HG03097 (cell line): ENCODE measurements around the gene KPNA4.
"Not testable (repeated sequence)": the region's sequence is repeated elsewhere in the genome, so short reads cannot be mapped to it uniquely, and the experiment has no call there.

ENCODE experiments used
- ATAC-seq: cut with Tn5 transposase; IDR thresholded peaks from one replicate; pipeline ENCODE4 v1.9.1; 2021; ENCODE audit not compliant: unreplicated experiment, low FRiP score

Gene KPNA4

GRCh38 chr3:160458151-160458550 lies 107.2 kb downstream of the KPNA4 start:
- ATAC-seq, result no peak

DNA sequence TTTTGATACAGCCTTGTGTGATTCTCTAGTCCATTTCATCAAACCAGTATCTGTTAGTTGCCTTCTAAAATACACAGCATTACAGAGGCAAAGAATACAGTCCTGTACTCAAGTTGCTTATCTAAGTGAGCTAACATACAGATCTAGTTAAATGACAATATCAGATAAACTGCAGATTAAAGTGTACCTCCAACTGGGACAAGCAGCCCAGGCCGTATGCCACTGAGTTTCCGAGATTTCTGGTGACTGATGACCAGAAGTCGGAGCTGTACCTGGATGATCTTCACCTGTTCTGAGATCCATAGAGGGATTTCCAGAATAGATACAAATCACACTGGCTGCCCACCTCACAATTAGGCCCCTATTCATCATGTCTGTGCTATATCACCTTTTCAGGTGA lies 109.5 kb downstream of the KPNA4 start:
- ATAC-seq, result no peak

DNA sequence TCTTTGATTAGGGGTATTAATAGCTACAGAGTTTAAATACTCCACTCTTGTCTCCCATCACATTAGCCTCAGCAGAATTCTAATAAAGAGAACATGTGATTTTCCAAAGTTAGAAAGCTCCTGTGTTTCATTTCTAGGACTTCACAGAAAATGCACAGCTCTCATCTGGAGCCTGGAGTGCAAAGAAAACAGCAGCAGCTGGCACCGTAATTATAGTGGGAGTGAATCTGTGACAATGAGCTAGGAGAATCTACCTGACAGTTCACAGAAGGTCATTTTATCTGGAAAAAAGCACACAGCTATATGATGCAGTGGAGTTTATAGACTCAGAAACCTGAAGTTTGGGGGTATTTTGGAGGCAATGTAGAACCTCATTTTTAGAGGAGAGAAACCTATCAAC lies 110.4 kb downstream of the KPNA4 start:
- no peak for ATAC-seq

- not testable (repeated sequence) for ATAC-seq
Observed at GRCh38 chr3:160452251-160452650, 113.1 kb downstream of the KPNA4 start.

- no peak for ATAC-seq
Observed at GRCh38 chr3:160451602-160452001, 113.8 kb downstream of the KPNA4 start.

- no peak for ATAC-seq
Observed at GRCh38 chr3:160450846-160451245, 114.5 kb downstream of the KPNA4 start.

- ATAC-seq, result peak; percentile 97
Observed at GRCh38 chr3:160449636-160450598, 115.5 kb downstream of the KPNA4 start, which contains the start of gene TRIM59. TSS of gene TRIM59 (minus strand) at chr3:160449786. CDS start at chr3:160439183, 10,603 bp downstream.

- ATAC-seq, result peak; percentile 30
Observed at GRCh38 chr3:160448845-160449635, 116.3 kb downstream of the KPNA4 start.

GRCh38 chr3:160447544-160447943 lies 117.8 kb downstream of the KPNA4 start:
- no peak for ATAC-seq

GRCh38 chr3:160446522-160447056 lies 118.8 kb downstream of the KPNA4 start:
- no peak for ATAC-seq

- ATAC-seq, result no peak
Observed at GRCh38 chr3:160445854-160446253, 119.5 kb downstream of the KPNA4 start.
